CD14-positive monocyte (primary cell): ENCODE results near the gene ENTPD7. TPM values are rescaled to one million over a fixed set of nuclear protein-coding genes. Genes with fewer than 3 reads are reported as not detected.
"Not testable (repeated sequence)": the region's sequence is repeated elsewhere in the genome, so short reads cannot be mapped to it uniquely, and the experiment has no call there.

Experiments used
- DNase-seq, 3 donors: peaks; one replicate each; pipeline ENCODE4 v3.0.0-alpha.2; 2011 to 2022
- H2AFZ ChIP-seq: 2 replicates; pipeline ENCODE4 v1.6.0; 2012; ENCODE audit warnings: mild to moderate bottlenecking, low read depth, low read length, inconsistent platforms; ENCODE audit not compliant: insufficient read depth, poor library complexity, severe bottlenecking
- H3K27ac ChIP-seq, 2 donors: 1 replicate in 1 of 2; 2 replicates in 1 of 2; pipeline ENCODE4 v1.5.1; 2012 to 2013; ENCODE audit warnings: low read length in 2 of 2, control low read depth in 1 of 2, inconsistent platforms in 1 of 2, low read depth in 1 of 2, mild to moderate bottlenecking in 1 of 2
- H3K27me3 ChIP-seq, 2 donors: one replicate each; pipeline versions ENCODE4 v1.6.0 to v1.6.1; 2011 to 2013; ENCODE audit warnings: low read length in 2 of 2; ENCODE audit not compliant: control insufficient read depth in 2 of 2, insufficient read depth in 2 of 2
- H3K36me3 ChIP-seq, 2 donors: replicated peaks in 1 of 2; 1 replicate in 1 of 2; 2 replicates in 1 of 2; pipeline versions ENCODE4 v1.5.1 to v1.6.1; 2012 to 2013; ENCODE audit warnings: low read length in 2 of 2, control low read depth in 1 of 2, inconsistent platforms in 1 of 2, mild to moderate bottlenecking in 1 of 2; ENCODE audit not compliant: insufficient read depth in 2 of 2, control insufficient read depth in 1 of 2
- H3K4me1 ChIP-seq, 2 donors: 1 replicate in 1 of 2; 2 replicates in 1 of 2; pipeline versions ENCODE4 v1.5.1 to v1.6.1; 2012 to 2013; ENCODE audit warnings: low read length in 2 of 2, control low read depth in 1 of 2, inconsistent platforms in 1 of 2, mild to moderate bottlenecking in 1 of 2, moderate library complexity in 1 of 2; ENCODE audit not compliant: insufficient read depth in 2 of 2, control insufficient read depth in 1 of 2
- H3K4me2 ChIP-seq: replicated peaks from 2 replicates; pipeline ENCODE3; 2012; ENCODE audit warnings: low read length, moderate library complexity, mild to moderate bottlenecking; ENCODE audit not compliant: poor library complexity, severe bottlenecking; ENCODE audit errors: extremely low read depth
- H3K4me3 ChIP-seq, 3 experiments: fragments of 200-600 bp in 1 of 3; sonication (generic) in 1 of 3; replicated peaks in 1 of 3; 1 replicate in 2 of 3; 2 replicates in 1 of 3; pipeline ENCODE4 v1.5.1; 2011 to 2013; ENCODE audit warnings: low read length in 3 of 3, mild to moderate bottlenecking in 3 of 3, control low read depth in 2 of 3, low read depth in 2 of 3, inconsistent platforms in 1 of 3, moderate library complexity in 1 of 3
- H3K79me2 ChIP-seq: 2 replicates; pipeline ENCODE4 v1.6.0; 2012; ENCODE audit warnings: mild to moderate bottlenecking, control low read depth, inconsistent platforms, low read length, moderate library complexity; ENCODE audit not compliant: insufficient read depth
- H3K9ac ChIP-seq: 2 replicates; pipeline ENCODE4 v1.6.0; 2017; ENCODE audit warnings: low read length, mild to moderate bottlenecking; ENCODE audit not compliant: insufficient read depth, poor library complexity, severe bottlenecking
- H3K9me3 ChIP-seq, 2 donors: replicated peaks in 1 of 2; 1 replicate in 1 of 2; 2 replicates in 1 of 2; pipeline versions ENCODE4 v1.5.1 to v1.6.1; 2012 to 2013; ENCODE audit warnings: low read length in 2 of 2, control low read depth in 1 of 2; ENCODE audit not compliant: control insufficient read depth in 1 of 2, insufficient read depth in 1 of 2
- H4K20me1 ChIP-seq: 2 replicates; pipeline ENCODE4 v1.6.0; 2012; ENCODE audit warnings: mild to moderate bottlenecking, low read length, control low read depth, moderate library complexity; ENCODE audit not compliant: insufficient read depth
- H3K27ac Mint-ChIP-seq, 7 donors: one replicate each; pipeline ENCODE4 v1.8.0; 2020; ENCODE audit warnings: mild to moderate bottlenecking in 7 of 7, mixed read lengths in 7 of 7, moderate library complexity in 6 of 7, inconsistent platforms in 2 of 7
- H3K27me3 Mint-ChIP-seq, 3 donors: one replicate each; pipeline ENCODE4 v1.8.0; 2021 to 2022; ENCODE audit warnings: low read depth in 3 of 3, mild to moderate bottlenecking in 3 of 3, mixed read lengths in 3 of 3, moderate library complexity in 3 of 3, inconsistent platforms in 1 of 3
- H3K36me3 Mint-ChIP-seq, 2 donors: one replicate each; pipeline ENCODE4 v1.8.0; 2020; ENCODE audit warnings: mixed read lengths in 2 of 2, inconsistent platforms in 1 of 2, mild to moderate bottlenecking in 1 of 2
- H3K4me1 Mint-ChIP-seq: one replicate; pipeline ENCODE4 v1.8.0; 2020; ENCODE audit warnings: mild to moderate bottlenecking, mixed read lengths
- H3K4me3 Mint-ChIP-seq, 2 donors: one replicate each; pipeline ENCODE4 v1.8.0; 2020; ENCODE audit warnings: mild to moderate bottlenecking in 2 of 2, mixed read lengths in 2 of 2, moderate library complexity in 1 of 2
- H3K9me3 Mint-ChIP-seq, 7 donors: one replicate each; pipeline ENCODE4 v1.8.0; 2020 to 2022; ENCODE audit warnings: mixed read lengths in 7 of 7, mild to moderate bottlenecking in 6 of 7, moderate library complexity in 6 of 7, inconsistent platforms in 2 of 7
- CTCF ChIP-seq: fragments of 200-600 bp; IDR thresholded peaks from one replicate; pipeline ENCODE4 v1.8.0; 2022; ENCODE audit warnings: antibody characterized with exemption, mild to moderate bottlenecking
- WGBS: methylation state at CpG from one replicate; pipeline ENCODE4 v1.1.5; 2013; ENCODE audit warnings: missing lambda C conversion rate; ENCODE audit not compliant: insufficient coverage; 5-methylcytosine and 5-hydroxymethylcytosine counted together
- intact Hi-C, 2 donors: fragments of 100-400 bp; cut with micrococcal nuclease; formaldehyde crosslinking; loops; one replicate each; pipeline versions ENCODE4 v1.15.0 to v1.15.1; 2023
- polyA plus RNA-seq, 3 donors: library from polyadenylated mRNA; depleted of rRNA in 1 of 3; unstranded in 2 of 3; stranded (reverse) in 1 of 3; fragments of 300-500 nt in 2 of 3; fragments of >200 nt in 1 of 3; fragmentation: Illumina TruSeq in 2 of 3; gene quantifications; 1 replicate in 2 of 3; 2 replicates in 1 of 3; pipeline ENCODE4 v1.2.3, GENCODE V29; 2012 to 2021

ENTPD7 gene
- polyA plus RNA-seq, 3 donors, result 1.2 to 2.9 (median 2.2) TPM

GRCh38 chr10:99733366-99733765, 74.1 kb downstream of the ENTPD7 start:
- Mint-ChIP-seq H3K27ac (no peak overlapping the region), H3K27me3 (peaks cover 0 to 3% (median 0%) of the 10 kb centered on the region in 3 donors), H3K9me3 (no peaks in the 10 kb centered on the region), H3K4me1 (peaks cover 18% of the 10 kb centered on the region), H3K4me3 (no peak overlapping the region), H3K36me3 (peaks cover 26 to 40% of the 10 kb centered on the region in 2 donors)
- H3K9ac ChIP-seq, result no peak overlapping the region
- no peak overlapping the region for H3K27ac ChIP-seq
- H3K79me2 ChIP-seq, result peaks cover 47% of the 10 kb centered on the region
- WGBS, result 98% methylated on average over 6 of the region's 8 CpGs
- no peaks in the 10 kb centered on the region for H4K20me1 ChIP-seq
- H2AFZ ChIP-seq, result no peak overlapping the region
- no peaks in the 10 kb centered on the region for H3K9me3 ChIP-seq
- no peak for DNase-seq
- peaks cover 21 to 41% of the 10 kb centered on the region in 2 donors for H3K36me3 ChIP-seq
- intact Hi-C loops, result no loop called here
- TF ChIP-seq CTCF, result no peak
- no peak overlapping the region for H3K4me2 ChIP-seq
- no peaks in the 10 kb centered on the region for H3K27me3 ChIP-seq
- H3K4me3 ChIP-seq, result no peak overlapping the region
- peaks cover 20 to 30% of the 10 kb centered on the region in 2 donors for H3K4me1 ChIP-seq

DNA sequence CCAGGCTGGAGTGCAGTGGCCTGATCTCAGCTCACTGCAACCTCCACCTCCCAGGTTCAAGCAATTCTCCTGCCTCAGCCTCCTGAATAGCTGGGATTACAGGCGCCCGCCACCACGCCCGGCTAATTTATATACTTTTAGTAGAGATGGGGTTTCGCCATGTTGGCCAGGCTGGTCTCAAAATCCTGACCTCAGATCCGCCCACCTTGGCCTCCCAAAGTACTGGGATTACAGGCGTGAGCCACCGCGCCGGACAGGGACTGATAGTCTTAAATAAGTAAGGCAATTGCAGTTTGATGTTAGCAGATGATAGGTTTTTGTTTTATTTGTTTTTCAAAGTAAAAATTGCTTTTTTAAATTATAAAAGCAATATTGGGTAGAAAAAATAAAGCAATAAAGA, 74.8 kb downstream of the ENTPD7 start:
- H3K4me3 ChIP-seq, H3K4me3 Mint-ChIP-seq, H3K9me3 ChIP-seq, H3K27me3 ChIP-seq, H2AFZ ChIP-seq, H3K9ac ChIP-seq, DNase-seq, H3K4me2 ChIP-seq, H3K9me3 Mint-ChIP-seq, H3K27me3 Mint-ChIP-seq, H4K20me1 ChIP-seq, H3K27ac Mint-ChIP-seq, H3K27ac ChIP-seq, intact Hi-C loops: not testable (repeated sequence)
- Histone ChIP-seq H3K79me2 (peaks cover 47% of the 10 kb centered on the region), H3K36me3 (peaks cover 25 to 41% of the 10 kb centered on the region in 2 donors), H3K4me1 (peaks cover 20 to 30% of the 10 kb centered on the region in 2 donors)
- 100% methylated on average over 3 of the region's 10 CpGs for WGBS
- peaks cover 18% of the 10 kb centered on the region for H3K4me1 Mint-ChIP-seq
- H3K36me3 Mint-ChIP-seq, result peaks cover 32 to 38% of the 10 kb centered on the region in 2 donors
